HEK293 (cell line): ENCODE data around the gene ITGA5.
A peak's percentile ranks its signal among the peaks of the same experiment; 100 is the strongest.

Experiments
- BCL11B ChIP-seq: fragments of 450-650 bp; formaldehyde crosslinking; IDR thresholded peaks from 2 replicates; pipeline ENCODE4 v1.5.1; 2016; ENCODE audit warnings: low read depth, missing biosample characterization, missing genetic modification characterization
- ELK4 ChIP-seq: IDR thresholded peaks from 2 replicates; pipeline ENCODE4 v1.6.1; 2011; ENCODE audit warnings: mild to moderate bottlenecking, low read depth, low read length, borderline replicate concordance
- GLIS1 ChIP-seq: fragments of 450-650 bp; formaldehyde crosslinking; IDR thresholded peaks from 2 replicates; pipeline ENCODE4 v1.5.1; 2016; ENCODE audit warnings: missing biosample characterization, missing genetic modification characterization
- HIC1 ChIP-seq: fragments of 450-650 bp; formaldehyde crosslinking; IDR thresholded peaks from 2 replicates; pipeline ENCODE4 v1.5.1; 2016; ENCODE audit warnings: missing biosample characterization, missing genetic modification characterization
- HOXC10 ChIP-seq: sonication (generic); formaldehyde crosslinking; IDR thresholded peaks from 2 replicates; pipeline ENCODE4 v1.8.1; 2023; ENCODE audit warnings: mild to moderate bottlenecking, missing genetic modification reagents
- MYNN ChIP-seq: fragments of 450-650 bp; formaldehyde crosslinking; IDR thresholded peaks from 2 replicates; pipeline ENCODE4 v1.5.1; 2016; ENCODE audit warnings: missing biosample characterization, missing genetic modification characterization, borderline replicate concordance
- PRDM1 ChIP-seq: fragments of 450-650 bp; formaldehyde crosslinking; IDR thresholded peaks from 2 replicates; pipeline ENCODE4; 2016; ENCODE audit warnings: missing biosample characterization, missing genetic modification characterization
- REPIN1 ChIP-seq: fragments of 450-650 bp; formaldehyde crosslinking; IDR thresholded peaks from 2 replicates; pipeline ENCODE4 v1.5.1; 2017; ENCODE audit warnings: missing biosample characterization, missing genetic modification characterization, low read depth
- ZBTB11 ChIP-seq: fragments of 450-650 bp; formaldehyde crosslinking; conservative IDR thresholded peaks from 2 replicates; pipeline ENCODE4 v1.5.1; 2016; ENCODE audit warnings: low read depth, missing biosample characterization, missing genetic modification characterization
- ZBTB44 ChIP-seq: fragments of 450-650 bp; IDR thresholded peaks from 2 replicates; pipeline ENCODE4 v1.5.1; 2018; ENCODE audit warnings: missing biosample characterization, mild to moderate bottlenecking, missing genetic modification characterization
- ZFP41 ChIP-seq: fragments of 450-650 bp; formaldehyde crosslinking; IDR thresholded peaks from 2 replicates; pipeline ENCODE4 v1.5.1; 2016; ENCODE audit warnings: missing biosample characterization, missing genetic modification characterization, borderline replicate concordance
- ZIC2 ChIP-seq: fragments of 450-650 bp; formaldehyde crosslinking; IDR thresholded peaks from 2 replicates; pipeline ENCODE4 v1.5.1; 2016; ENCODE audit warnings: missing biosample characterization, missing genetic modification characterization
- ZNF214 ChIP-seq: fragments of 450-650 bp; formaldehyde crosslinking; IDR thresholded peaks from 2 replicates; pipeline ENCODE4 v1.5.1; 2017; ENCODE audit warnings: missing biosample characterization, mild to moderate bottlenecking, missing genetic modification characterization, borderline replicate concordance
- ZNF311 ChIP-seq: fragments of 450-650 bp; formaldehyde crosslinking; IDR thresholded peaks from 2 replicates; pipeline ENCODE4 v1.5.1; 2017; ENCODE audit warnings: missing biosample characterization, missing genetic modification characterization, borderline replicate concordance
- ZNF366 ChIP-seq: fragments of 450-650 bp; formaldehyde crosslinking; conservative IDR thresholded peaks from 2 replicates; pipeline ENCODE4 v1.5.1; 2016; ENCODE audit warnings: missing biosample characterization, missing genetic modification characterization
- ZNF473 ChIP-seq: fragments of 450-650 bp; formaldehyde crosslinking; IDR thresholded peaks from 2 replicates; pipeline ENCODE4 v1.5.1; 2017; ENCODE audit warnings: missing biosample characterization, missing genetic modification characterization
- ZNF514 ChIP-seq: fragments of 450-650 bp; formaldehyde crosslinking; IDR thresholded peaks from 2 replicates; pipeline ENCODE4 v1.5.1; 2016; ENCODE audit warnings: missing biosample characterization, missing genetic modification characterization
- ZNF521 ChIP-seq: fragments of 450-650 bp; formaldehyde crosslinking; IDR thresholded peaks from 2 replicates; pipeline ENCODE4 v1.5.1; 2017; ENCODE audit warnings: missing biosample characterization, mild to moderate bottlenecking, missing genetic modification characterization
- ZNF624 ChIP-seq: fragments of 450-650 bp; formaldehyde crosslinking; IDR thresholded peaks from 2 replicates; pipeline ENCODE4 v1.5.1; 2017; ENCODE audit warnings: missing biosample characterization, missing genetic modification characterization
- ZNF776 ChIP-seq: fragments of 450-650 bp; formaldehyde crosslinking; IDR thresholded peaks from 2 replicates; pipeline ENCODE4 v1.5.0; 2017; ENCODE audit warnings: missing biosample characterization, missing genetic modification characterization, borderline replicate concordance
- ZNF830 ChIP-seq: fragments of 450-650 bp; IDR thresholded peaks from 2 replicates; pipeline ENCODE4 v1.5.0; 2018; ENCODE audit warnings: missing biosample characterization, missing genetic modification characterization, low read depth, mild to moderate bottlenecking, moderate library complexity
- ZSCAN30 ChIP-seq: fragments of 450-650 bp; IDR thresholded peaks from 2 replicates; pipeline ENCODE4 v1.5.1; 2018; ENCODE audit warnings: missing biosample characterization, mild to moderate bottlenecking, missing genetic modification characterization, moderate library complexity
- TF ChIP-seq, protein P1 (sequence below): fragments of 450-650 bp; formaldehyde crosslinking; IDR thresholded peaks from 2 replicates; pipeline ENCODE4 v1.5.1; 2017; ENCODE audit warnings: missing biosample characterization, missing genetic modification characterization
- TF ChIP-seq, protein P2 (sequence below): fragments of 450-650 bp; formaldehyde crosslinking; optimal IDR thresholded peaks from 2 replicates; pipeline ENCODE3; 2016; ENCODE audit warnings: missing biosample characterization, mild to moderate bottlenecking, missing genetic modification characterization

Gene ITGA5

GRCh38 chr12:54352891-54353874 is 65.9 kb downstream of the ITGA5 start (continued):
- TF ChIP-seq, protein P1, sequence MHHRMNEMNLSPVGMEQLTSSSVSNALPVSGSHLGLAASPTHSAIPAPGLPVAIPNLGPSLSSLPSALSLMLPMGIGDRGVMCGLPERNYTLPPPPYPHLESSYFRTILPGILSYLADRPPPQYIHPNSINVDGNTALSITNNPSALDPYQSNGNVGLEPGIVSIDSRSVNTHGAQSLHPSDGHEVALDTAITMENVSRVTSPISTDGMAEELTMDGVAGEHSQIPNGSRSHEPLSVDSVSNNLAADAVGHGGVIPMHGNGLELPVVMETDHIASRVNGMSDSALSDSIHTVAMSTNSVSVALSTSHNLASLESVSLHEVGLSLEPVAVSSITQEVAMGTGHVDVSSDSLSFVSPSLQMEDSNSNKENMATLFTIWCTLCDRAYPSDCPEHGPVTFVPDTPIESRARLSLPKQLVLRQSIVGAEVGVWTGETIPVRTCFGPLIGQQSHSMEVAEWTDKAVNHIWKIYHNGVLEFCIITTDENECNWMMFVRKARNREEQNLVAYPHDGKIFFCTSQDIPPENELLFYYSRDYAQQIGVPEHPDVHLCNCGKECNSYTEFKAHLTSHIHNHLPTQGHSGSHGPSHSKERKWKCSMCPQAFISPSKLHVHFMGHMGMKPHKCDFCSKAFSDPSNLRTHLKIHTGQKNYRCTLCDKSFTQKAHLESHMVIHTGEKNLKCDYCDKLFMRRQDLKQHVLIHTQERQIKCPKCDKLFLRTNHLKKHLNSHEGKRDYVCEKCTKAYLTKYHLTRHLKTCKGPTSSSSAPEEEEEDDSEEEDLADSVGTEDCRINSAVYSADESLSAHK = no peak
- TF ChIP-seq ZBTB44 (no peak), ZNF776 (tag by site-specific recombination) (no peak), PRDM1 (peak; percentile 59), ZFP41 (tag by site-specific recombination) (no peak), ZSCAN30 (tag by site-specific recombination) (0 out of 2 replicates have a peak, but pooled peaks have one; percentile 34), ZNF214 (no peak), ZNF366 (no peak), ELK4 (no peak), ZNF473 (tag by site-specific recombination) (no peak), ZNF624 (tag by site-specific recombination) (no peak), ZNF514 (tag by site-specific recombination) (no peak), BCL11B (no peak), ZNF311 (no peak), ZBTB11 (no peak), ZIC2 (peak; percentile 93), ZNF830 (tag by site-specific recombination) (no peak), ZNF521 (tag by site-specific recombination) (no peak), HOXC10 (CRISPR knock-in tag) (no peak), GLIS1 (peak; percentile 97), HIC1 (tag by site-specific recombination) (peak; percentile 62; the same call in 1 of the 2 replicates), REPIN1 (no peak), MYNN (no peak)
- TF ChIP-seq, protein P2, sequence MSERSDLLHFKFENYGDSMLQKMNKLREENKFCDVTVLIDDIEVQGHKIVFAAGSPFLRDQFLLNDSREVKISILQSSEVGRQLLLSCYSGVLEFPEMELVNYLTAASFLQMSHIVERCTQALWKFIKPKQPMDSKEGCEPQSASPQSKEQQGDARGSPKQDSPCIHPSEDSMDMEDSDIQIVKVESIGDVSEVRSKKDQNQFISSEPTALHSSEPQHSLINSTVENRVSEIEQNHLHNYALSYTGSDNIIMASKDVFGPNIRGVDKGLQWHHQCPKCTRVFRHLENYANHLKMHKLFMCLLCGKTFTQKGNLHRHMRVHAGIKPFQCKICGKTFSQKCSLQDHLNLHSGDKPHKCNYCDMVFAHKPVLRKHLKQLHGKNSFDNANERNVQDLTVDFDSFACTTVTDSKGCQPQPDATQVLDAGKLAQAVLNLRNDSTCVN (tag by site-specific recombination) = no peak
